Left renal cortex interstitium (tissue), 4 donors: ENCODE results near the gene ARHGAP18. TPM values are rescaled to one million over a fixed set of nuclear protein-coding genes. Genes with fewer than 3 reads are reported as not detected.

Experiments
- DNase-seq, 4 donors: peaks; one replicate each; pipeline ENCODE4 v3.0.0-alpha.2; 2013; ENCODE audit warnings: low read depth in 4 of 4, low spot score in 2 of 4, missing footprints in 1 of 4
- polyA plus RNA-seq, 4 donors: library from polyadenylated mRNA; unstranded; fragments of 120-200 nt; gene quantifications; one replicate each; pipeline ENCODE4 v1.2.1, GENCODE V29; 2013; ENCODE audit not compliant: insufficient read length in 4 of 4

The ARHGAP18 gene
- polyA plus RNA-seq, 4 donors, result 29.6 to 40.0 (median 36.0) TPM

DNA sequence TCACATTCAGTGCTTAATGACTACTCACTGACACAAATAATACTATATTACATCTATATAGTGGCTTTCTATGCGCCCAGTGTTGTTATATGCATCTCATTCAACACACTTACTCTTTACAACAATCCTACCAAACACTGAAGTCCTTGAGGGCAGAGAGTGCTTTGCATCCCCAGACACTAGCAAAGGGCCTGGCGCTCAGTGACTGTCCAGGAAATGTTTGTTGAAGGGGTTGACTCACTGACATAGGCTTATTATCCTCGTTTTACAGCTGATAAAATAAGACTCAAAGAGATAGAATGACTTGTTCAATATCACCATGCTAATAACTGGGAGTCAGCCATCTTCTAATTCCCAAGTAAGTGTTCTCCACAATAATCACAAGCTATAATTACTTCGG, 163.3 kb downstream of the ARHGAP18 start:
- DNase-seq, result no peak

DNA sequence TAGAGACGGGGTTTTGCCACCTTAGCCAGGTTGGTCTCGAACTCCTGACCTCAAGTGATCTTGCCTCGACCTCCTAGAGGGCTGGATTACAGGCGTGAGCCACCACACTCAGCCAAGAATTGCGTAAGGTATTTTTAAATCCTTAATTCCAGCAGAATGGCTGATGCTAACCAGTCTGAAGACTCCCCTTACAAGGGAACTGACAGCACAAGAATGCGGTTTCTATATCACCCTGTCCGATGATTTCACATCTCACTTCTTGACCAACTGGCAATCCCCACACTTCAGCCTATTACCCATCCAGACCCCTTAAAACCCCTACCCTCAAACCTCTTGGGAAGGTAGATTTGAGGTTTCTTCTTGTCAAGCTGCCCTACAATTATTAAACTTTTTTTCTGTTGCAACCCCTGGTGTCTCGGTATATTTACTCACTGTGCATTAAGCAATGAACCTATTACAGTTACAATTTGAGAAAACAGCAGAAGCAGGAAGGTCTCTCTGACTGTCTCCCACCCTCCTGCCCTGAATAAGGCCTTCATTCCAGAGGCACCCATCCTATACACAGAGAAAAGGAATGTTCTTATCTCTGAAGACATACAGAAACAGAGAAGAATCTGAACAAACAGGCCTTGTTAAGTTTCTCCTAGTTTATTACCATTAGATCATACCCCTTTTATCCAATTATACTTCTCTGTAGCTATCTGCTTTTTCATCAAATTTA, 164.9 kb downstream of the ARHGAP18 start:
- no peak for DNase-seq

DNA sequence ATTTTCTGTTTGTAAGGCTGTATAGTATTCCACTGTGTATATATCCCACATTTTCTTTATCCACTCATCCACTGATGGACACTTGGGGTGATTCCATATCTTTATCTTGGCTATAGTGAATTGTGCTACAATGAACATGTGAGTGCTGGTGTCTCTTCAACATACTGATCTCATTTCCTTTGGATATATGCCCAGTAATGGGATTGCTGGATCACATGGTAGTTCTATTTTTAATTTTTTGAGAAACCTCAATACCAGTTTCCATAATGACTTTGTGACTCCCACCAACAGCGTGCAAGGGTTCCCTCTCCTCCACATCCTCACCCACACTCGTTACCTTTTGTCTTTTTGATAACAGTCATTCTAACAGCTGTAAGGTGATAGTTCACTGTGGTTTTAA, 166.0 kb downstream of the ARHGAP18 start:
- DNase-seq, result no peak

DNA sequence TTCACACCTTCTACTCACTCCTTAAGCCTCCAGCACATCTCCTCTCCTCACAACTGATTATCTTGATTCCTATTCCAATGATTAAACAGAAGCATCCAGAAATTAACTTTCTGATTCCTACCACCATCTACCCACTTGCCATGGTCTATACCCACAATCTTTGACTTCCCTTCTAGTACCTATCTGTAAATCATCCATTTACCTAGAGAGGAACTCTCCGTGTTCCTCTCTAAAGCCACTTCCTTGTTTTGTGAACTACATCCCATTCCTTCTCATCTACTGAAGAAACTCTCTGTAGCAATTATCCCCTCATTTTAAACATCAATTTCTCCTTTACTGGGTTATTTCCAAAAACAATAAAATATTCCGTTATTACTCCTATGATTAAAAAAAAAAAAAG, 167.3 kb downstream of the ARHGAP18 start:
- DNase-seq, result no peak

DNA sequence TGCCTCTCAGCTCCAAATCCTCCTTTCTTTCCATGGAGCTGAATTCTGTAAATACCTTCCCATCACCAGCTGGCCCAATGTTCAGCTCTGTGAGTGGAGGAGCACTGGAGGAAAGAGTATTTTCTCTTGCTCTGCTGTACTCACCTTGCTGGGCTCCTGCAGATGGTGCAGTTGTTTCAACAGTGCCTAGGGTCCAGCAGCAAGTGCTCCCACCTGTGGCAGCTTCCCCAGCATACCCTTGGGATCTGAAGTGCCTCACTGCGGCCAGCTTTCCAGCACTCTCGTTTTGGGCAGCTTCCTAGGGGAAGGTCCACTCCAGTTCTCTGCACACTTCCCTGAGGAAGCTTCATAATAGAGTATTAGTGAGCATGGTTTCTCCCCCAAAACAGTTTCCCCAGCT, 170.9 kb downstream of the ARHGAP18 start:
- no peak for DNase-seq

DNA sequence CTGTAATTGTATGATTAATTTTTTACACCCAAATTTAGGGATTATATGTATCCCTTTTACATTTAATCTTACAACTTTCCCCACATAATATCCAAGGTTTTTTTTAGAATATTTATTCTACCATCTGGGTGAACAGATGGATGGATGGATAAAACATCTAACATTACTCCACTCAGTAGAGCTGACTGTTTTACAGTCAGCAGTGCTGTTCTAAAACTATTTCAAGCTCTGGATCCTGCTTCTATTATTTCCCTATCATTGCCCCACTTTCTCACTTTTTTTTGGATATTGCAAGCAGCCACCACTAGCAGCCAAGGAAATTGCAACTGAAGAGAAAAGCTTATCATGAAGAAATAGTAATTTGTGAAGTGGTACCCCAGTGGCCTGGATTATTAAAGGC, 173.7 kb downstream of the ARHGAP18 start:
- no peak for DNase-seq

DNA sequence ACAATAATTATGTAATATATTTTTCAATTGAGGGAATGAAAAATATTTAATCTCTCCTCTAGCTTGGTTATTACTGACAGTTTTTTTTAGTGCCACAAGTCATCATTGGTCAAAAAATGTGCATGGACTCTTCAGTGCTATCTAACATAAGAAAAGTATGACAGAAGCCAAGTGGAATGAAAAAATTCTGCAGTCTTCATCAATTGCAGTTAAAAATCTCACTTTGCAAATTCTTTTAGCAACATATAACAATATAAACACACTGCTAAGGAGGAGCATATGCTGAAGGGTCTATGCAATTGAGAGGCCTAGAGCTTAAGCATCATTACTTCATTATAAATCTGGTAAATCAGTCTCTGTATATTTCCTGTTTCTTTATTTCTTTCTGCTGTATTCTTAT, 175.1 kb downstream of the ARHGAP18 start:
- DNase-seq, result no peak

Other genes starting within 250 kb of the ARHGAP18 start
- gene TMEM244, start 151.1 kb upstream of the ARHGAP18 start, polyA plus RNA-seq, result not detected